Measurements from ENCODE around the gene CRACR2B. TPM values are rescaled to one million over a fixed set of nuclear protein-coding genes. Genes with fewer than 3 reads are reported as not detected.

Gene CRACR2B
- total RNA-seq, 1 donor from 2014 or later = 43.6 TPM

DNA sequence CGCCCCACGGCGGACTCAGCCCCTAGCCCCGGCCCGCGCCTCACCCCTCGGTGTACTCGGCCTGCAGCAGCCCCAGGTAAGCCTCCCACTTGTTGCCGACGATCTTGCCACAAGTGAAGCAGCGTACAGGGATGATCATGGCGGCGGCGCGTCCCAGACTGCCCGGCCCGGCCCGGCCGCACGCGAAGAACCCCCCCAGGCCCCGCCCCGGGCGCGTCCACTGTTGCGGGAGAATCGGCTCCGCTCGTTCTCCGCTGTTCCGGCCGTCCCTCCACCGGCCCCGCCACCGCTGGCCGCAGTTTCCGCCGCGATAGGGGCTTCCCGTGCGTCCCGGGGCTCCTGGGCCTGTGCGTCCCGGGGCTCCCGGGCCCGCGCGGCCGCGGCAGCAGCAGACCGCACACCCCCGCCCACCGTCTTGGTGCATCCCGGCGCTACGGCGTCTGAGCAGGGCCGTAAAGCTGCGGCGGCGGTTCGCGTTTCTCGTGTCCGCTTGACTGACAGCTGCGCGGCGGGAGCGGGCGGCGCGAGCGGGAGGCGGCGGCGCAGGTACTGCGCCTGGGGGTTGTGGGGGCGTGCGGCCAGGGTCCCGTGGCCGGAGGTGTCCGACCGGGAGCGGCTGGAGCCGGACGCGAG is 14.8 kb downstream of the CRACR2B start, which contains the start of the genes POLR2L and TSPAN4:
TSS of gene POLR2L (minus strand) at position 160 of the 633 bp plus-strand sequence. CDS start at position 139, 21 bp downstream.
TSS of gene TSPAN4 (plus strand) at position 483 of the 633 bp plus-strand sequence. CDS start 7,453 bp downstream, outside the sequence.
- TF ChIP-seq, protein P1, sequence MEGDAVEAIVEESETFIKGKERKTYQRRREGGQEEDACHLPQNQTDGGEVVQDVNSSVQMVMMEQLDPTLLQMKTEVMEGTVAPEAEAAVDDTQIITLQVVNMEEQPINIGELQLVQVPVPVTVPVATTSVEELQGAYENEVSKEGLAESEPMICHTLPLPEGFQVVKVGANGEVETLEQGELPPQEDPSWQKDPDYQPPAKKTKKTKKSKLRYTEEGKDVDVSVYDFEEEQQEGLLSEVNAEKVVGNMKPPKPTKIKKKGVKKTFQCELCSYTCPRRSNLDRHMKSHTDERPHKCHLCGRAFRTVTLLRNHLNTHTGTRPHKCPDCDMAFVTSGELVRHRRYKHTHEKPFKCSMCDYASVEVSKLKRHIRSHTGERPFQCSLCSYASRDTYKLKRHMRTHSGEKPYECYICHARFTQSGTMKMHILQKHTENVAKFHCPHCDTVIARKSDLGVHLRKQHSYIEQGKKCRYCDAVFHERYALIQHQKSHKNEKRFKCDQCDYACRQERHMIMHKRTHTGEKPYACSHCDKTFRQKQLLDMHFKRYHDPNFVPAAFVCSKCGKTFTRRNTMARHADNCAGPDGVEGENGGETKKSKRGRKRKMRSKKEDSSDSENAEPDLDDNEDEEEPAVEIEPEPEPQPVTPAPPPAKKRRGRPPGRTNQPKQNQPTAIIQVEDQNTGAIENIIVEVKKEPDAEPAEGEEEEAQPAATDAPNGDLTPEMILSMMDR (IDR thresholded peaks at IDR 0.05) = no peak
- DNase-seq (peak; percentile 95), ATAC-seq (peak; percentile 67)
- H3K4me1 ChIP-seq = peaks cover 78% of the 10 kb centered on the region
- intact Hi-C loops (cut with DNase I) = no loop called here
- peak within 1 kb of the TSS; percentile 94 for H3K27ac ChIP-seq
- peak within 1 kb of the TSS; percentile 99 for H3K4me3 ChIP-seq
- peaks cover 35% of the 10 kb centered on the region for H3K36me3 ChIP-seq
- no peaks in the 10 kb centered on the region for H3K27me3 ChIP-seq (ENCODE audit: low read depth)
- H3K9me3 ChIP-seq = no peaks in the 10 kb centered on the region

- TF ChIP-seq, protein P1 (IDR thresholded peaks at IDR 0.05) = no peak
- DNase-seq = no peak
- Histone ChIP-seq H3K27ac (peak overlapping the region; percentile 94), H3K27me3 (ENCODE audit: low read depth) (no peaks in the 10 kb centered on the region), H3K4me1 (peaks cover 77% of the 10 kb centered on the region), H3K9me3 (no peaks in the 10 kb centered on the region), H3K36me3 (peaks cover 27% of the 10 kb centered on the region), H3K4me3 (peak overlapping the region; percentile 99)
- ATAC-seq = no peak
- intact Hi-C loops (cut with DNase I) = no loop called here
These were observed 15.5 kb downstream of the CRACR2B start for GRCh38 chr11:843086-843734.

DNA sequence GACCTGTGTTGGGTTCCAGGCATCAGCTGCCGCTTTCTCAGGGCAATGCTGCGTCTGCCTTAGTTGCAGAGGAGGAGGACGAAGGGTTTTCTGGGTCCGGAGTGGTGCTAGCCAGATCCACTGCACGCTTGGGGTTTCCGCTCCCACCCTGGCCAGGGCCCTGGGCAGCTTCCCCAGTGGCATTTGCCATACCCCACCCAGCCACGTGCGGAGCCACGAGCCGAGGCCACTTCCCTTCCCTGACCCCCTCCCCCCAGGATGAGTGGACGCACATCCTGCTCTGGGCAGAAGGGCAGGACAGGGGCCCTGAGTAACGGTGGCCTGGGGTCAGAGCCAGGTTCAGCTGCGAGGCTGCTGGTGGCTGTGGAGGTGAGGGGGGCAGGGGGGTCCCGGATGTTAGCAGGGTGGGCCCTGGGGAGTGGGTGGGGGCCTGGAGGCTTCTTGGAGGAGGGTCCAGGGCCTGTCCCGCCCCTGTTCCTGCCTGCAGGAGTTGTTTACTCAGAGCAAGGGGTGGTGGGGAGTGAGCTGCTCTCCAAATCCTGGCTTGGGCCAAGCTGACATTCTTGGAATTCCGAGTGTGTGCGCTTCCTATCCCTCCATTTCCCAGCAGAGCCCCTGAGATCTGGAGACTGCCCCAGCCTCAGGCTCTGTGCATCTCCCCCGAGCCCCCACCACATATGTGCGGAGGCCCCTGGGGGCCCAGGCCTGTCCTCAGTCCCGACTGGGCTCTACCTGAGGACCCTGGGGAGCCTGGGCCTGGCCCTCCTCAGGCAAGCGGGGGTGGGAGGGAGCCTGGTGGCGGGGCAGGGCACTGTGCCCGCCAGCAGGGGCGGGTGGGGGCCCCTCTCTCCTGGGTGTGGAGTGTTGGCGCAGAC is 16.3 kb downstream of the CRACR2B start:
- Histone ChIP-seq H3K27ac (peak overlapping the region; percentile 94), H3K4me3 (peak overlapping the region; percentile 99), H3K36me3 (peaks cover 19% of the 10 kb centered on the region), H3K27me3 (ENCODE audit: low read depth) (no peaks in the 10 kb centered on the region), H3K9me3 (no peaks in the 10 kb centered on the region), H3K4me1 (peaks cover 78% of the 10 kb centered on the region)
- DNase-seq = peak; percentile 96
- ATAC-seq = peak; percentile 73
- intact Hi-C loops (cut with DNase I) = no loop called here
- TF ChIP-seq, protein P1 (IDR thresholded peaks at IDR 0.05) = no peak

DNA sequence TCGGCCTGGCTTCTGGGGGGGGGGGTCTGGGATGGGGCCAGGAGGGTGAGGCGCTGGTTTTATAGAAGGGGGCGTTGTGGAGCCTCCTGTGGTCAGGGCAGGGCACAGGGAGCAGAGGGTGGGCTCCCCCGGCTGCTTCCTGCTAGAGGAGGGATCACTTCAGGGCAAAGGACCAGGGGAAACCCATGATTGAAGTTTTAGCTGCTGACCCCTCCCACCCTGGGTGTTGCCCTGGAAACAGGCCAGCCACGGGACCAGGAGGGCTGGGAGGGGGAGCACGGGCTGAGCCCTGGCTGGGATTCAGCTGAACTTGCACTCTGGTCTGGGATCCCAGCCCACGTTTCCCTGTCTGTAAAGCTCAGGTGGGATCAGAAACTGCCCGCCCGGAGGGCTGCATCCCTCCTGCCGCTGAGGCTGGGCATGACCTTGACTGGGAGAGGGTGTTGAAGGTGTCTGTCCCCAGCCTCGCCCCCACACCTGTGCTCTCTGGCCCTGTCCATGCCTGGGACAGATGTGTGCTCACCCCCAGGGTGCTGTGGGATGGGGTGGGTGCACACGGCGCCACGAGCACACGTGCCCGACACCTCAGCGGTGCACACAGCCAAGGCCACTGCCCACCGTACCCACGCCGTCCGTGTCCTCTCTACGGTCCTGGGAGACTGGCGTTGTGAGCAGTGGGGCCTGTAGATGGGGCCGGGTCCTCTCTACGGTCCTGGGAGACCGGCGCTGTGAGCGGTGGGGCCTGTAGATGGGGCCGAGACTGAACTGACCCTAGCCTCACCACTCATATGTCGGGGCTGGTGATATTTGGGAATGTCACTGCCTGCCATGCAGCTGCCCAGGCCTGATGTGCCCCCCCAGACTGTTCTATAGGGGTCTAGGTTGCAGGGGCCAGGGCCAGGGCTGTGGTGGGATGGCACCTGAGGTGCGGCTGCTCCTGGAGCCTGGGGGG is 17.2 kb downstream of the CRACR2B start:
- TF ChIP-seq, protein P1 (IDR thresholded peaks at IDR 0.05) = peak; percentile 15
- Histone ChIP-seq H3K9me3 (no peaks in the 10 kb centered on the region), H3K27me3 (ENCODE audit: low read depth) (no peaks in the 10 kb centered on the region), H3K27ac (peak overlapping the region; percentile 94), H3K4me1 (peaks cover 73% of the 10 kb centered on the region), H3K4me3 (peak overlapping the region; percentile 99), H3K36me3 (peaks cover 10% of the 10 kb centered on the region)
- DNase-seq (peak; percentile 91), ATAC-seq (peak; percentile 67 to 76)
- intact Hi-C loops (cut with DNase I) = no loop called here

All from lower lobe of right lung (tissue), 2 donors.